Measurements from ENCODE around the gene NLRP9. TPM values are rescaled to one million over a fixed set of nuclear protein-coding genes. Genes with fewer than 3 reads are reported as not detected.
A peak's percentile ranks its signal among the peaks of the same experiment; 100 is the strongest.

NLRP9 gene
- total RNA-seq, 1 donor from 2014 or later = not detected

GRCh38 chr19:55687281-55688201, 50.7 kb downstream of the NLRP9 start:
- Histone ChIP-seq H3K27me3 (no peaks in the 10 kb centered on the region), H3K4me1 (peaks cover 7% of the 10 kb centered on the region), H3K27ac (no peak overlapping the region), H3K9me3 (no peaks in the 10 kb centered on the region), H3K36me3 (peaks cover 82% of the 10 kb centered on the region), H3K4me3 (no peak overlapping the region)
- DNase-seq (peak; percentile 57), ATAC-seq (no peak)
- TF ChIP-seq, protein P1, sequence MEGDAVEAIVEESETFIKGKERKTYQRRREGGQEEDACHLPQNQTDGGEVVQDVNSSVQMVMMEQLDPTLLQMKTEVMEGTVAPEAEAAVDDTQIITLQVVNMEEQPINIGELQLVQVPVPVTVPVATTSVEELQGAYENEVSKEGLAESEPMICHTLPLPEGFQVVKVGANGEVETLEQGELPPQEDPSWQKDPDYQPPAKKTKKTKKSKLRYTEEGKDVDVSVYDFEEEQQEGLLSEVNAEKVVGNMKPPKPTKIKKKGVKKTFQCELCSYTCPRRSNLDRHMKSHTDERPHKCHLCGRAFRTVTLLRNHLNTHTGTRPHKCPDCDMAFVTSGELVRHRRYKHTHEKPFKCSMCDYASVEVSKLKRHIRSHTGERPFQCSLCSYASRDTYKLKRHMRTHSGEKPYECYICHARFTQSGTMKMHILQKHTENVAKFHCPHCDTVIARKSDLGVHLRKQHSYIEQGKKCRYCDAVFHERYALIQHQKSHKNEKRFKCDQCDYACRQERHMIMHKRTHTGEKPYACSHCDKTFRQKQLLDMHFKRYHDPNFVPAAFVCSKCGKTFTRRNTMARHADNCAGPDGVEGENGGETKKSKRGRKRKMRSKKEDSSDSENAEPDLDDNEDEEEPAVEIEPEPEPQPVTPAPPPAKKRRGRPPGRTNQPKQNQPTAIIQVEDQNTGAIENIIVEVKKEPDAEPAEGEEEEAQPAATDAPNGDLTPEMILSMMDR (IDR thresholded peaks at IDR 0.05) = no peak
- intact Hi-C loops (cut with DNase I) = no loop called here

DNA sequence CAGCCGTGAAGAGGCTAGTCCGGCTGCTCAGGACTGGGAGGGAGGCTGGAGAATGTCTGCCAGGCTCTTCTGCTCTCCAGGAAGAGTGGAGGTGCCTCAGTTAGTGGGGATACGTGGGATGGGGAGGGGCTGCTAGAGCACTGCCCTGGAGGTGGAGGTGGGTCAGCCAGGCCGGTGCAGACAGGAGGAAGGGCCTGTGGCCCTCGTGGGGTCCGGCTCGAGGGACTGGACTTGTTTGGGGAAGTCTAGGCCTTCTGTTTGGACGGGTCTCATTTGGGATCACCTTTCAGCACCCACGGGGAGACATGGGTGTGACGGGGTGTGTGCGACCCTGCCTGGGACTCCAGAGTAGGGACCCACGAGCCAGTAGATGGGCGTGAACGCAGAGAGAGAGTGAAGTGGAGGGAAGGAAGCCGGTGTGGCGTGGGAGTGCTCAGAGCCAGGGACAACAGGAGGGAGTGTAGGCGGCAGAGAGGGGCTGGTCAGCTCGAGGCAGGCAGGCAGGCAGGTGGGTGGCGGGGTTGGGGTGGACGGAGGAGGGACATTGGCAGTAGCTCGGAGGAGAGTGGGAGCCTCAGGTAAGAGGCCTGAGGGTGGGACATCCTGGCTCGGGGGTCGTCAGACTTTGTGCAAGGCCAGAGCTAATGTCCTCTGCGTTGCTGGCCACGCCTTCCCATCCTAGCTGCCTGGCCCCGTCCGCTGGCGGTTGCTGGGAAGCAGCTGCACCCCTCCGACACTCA, 51.7 kb downstream of the NLRP9 start:
- intact Hi-C loops (cut with DNase I) = no loop called here
- no peaks in the 10 kb centered on the region for H3K9me3 ChIP-seq
- H3K36me3 ChIP-seq = peaks cover 83% of the 10 kb centered on the region
- ATAC-seq (no peak), DNase-seq (no peak)
- no peaks in the 10 kb centered on the region for H3K27me3 ChIP-seq
- H3K4me1 ChIP-seq = peaks cover 7% of the 10 kb centered on the region
- no peak overlapping the region for H3K27ac ChIP-seq
- TF ChIP-seq, protein P1 (IDR thresholded peaks at IDR 0.05) = no peak
- H3K4me3 ChIP-seq = no peak overlapping the region

DNA sequence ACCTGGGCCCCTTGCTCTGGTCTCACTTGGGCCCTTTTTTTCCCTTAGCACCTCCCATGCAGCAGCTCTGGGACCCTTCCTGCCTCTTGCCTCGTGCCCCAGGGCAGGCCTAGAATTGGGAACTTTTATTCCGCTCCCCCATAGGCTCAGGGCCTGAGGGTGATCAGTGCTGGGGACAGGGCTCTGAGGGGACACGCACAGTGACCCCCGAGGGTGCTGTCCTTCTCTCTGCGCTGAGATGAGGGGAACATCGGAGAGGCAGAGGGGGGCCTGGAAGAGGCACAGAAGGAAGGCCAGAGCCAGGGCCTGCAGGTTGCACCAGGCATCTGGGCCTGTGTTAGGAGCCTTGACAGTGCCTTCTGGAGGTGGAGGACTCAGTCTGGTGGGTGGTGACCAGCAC, 52.4 kb downstream of the NLRP9 start:
- Histone ChIP-seq H3K4me1 (peaks cover 7% of the 10 kb centered on the region), H3K36me3 (peaks cover 85% of the 10 kb centered on the region), H3K9me3 (no peaks in the 10 kb centered on the region), H3K27ac (no peak overlapping the region), H3K27me3 (no peaks in the 10 kb centered on the region), H3K4me3 (no peak overlapping the region)
- TF ChIP-seq, protein P1 (IDR thresholded peaks at IDR 0.05) = no peak
- intact Hi-C loops (cut with DNase I) = no loop called here
- ATAC-seq (no peak), DNase-seq (no peak)

GRCh38 chr19:55684946-55685681, 53.1 kb downstream of the NLRP9 start:
- intact Hi-C loops (cut with DNase I) = no loop called here
- peaks cover 85% of the 10 kb centered on the region for H3K36me3 ChIP-seq
- no peak overlapping the region for H3K27ac ChIP-seq
- H3K27me3 ChIP-seq = no peaks in the 10 kb centered on the region
- DNase-seq (no peak), ATAC-seq (no peak)
- H3K4me1 ChIP-seq = peaks cover 7% of the 10 kb centered on the region
- no peaks in the 10 kb centered on the region for H3K9me3 ChIP-seq
- TF ChIP-seq, protein P1 (IDR thresholded peaks at IDR 0.05) = no peak
- H3K4me3 ChIP-seq = no peak overlapping the region

DNA sequence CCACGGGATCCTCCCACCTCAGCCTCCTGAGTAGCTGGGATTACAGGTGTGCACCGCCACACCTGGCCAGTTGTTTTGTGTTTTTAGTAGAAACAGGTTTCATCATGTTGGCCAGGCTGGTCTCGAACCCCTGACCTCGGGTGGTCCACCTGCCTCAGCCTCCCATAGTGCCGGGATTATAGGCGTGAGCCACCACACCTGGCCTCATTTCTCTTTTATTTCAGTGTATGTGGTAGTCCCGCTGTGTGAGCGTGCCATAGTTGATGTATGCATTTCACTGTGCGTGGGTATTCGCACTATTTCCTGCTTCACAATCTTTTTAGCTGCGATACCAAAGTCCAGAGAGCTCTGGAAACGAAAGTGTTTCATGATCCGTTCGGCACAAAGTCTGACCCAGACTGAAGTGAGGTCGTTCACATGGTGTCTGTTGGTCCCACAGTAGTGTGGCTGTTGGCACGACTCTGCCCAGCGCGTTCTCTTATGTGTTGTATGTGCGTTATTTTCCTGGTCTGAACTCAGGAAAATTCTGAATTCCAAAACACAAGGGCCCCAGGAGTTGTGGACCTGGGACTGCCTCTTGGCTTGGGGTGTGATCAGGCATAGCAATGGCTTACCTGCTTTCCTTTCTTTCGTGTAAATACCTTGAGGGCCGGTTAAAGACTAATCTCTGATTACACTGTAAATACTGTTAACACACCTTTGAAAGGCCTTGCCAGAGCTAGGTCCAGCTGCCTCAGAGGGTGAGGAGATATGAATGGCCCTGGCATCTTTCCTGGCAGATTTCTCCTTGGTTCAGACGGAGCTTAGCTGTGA, 54.5 kb downstream of the NLRP9 start:
- ATAC-seq = peak; percentile 88
- no peaks in the 10 kb centered on the region for H3K27me3 ChIP-seq
- intact Hi-C loops (cut with DNase I) = no loop called here
- H3K36me3 ChIP-seq = peaks cover 85% of the 10 kb centered on the region
- no peaks in the 10 kb centered on the region for H3K9me3 ChIP-seq
- no peak overlapping the region for H3K4me3 ChIP-seq
- DNase-seq = no peak
- TF ChIP-seq, protein P1 (IDR thresholded peaks at IDR 0.05) = no peak
- H3K27ac ChIP-seq = peak overlapping the region; percentile 55
- H3K4me1 ChIP-seq = peaks cover 11% of the 10 kb centered on the region
